Stomach (tissue), 4 donors: ENCODE measurements around the gene HLA-DOB.

Source experiments
- CTCF ChIP-seq, 7 experiments: fragments of 450-650 bp in 4 of 7; fragments of 200-600 bp in 3 of 7; sonication (generic) in 3 of 7; IDR thresholded peaks; one replicate each; pipeline ENCODE4 v1.5.1; 2016 to 2019; ENCODE audit warnings: antibody characterized with exemption in 7 of 7, control low read depth in 2 of 7, mild to moderate bottlenecking in 1 of 7
- POLR2A ChIP-seq, 4 donors: fragments of 450-650 bp; IDR thresholded peaks; one replicate each; pipeline ENCODE4 v1.6.1; 2016; ENCODE audit warnings: antibody characterized with exemption in 4 of 4, control low read depth in 2 of 4, mild to moderate bottlenecking in 1 of 4, moderate library complexity in 1 of 4
- POLR2AphosphoS5 ChIP-seq, 3 donors: sonication (generic); formaldehyde crosslinking; IDR thresholded peaks; one replicate each; pipeline ENCODE4 v1.6.1; 2016; ENCODE audit warnings: antibody characterized with exemption in 3 of 3

GRCh38 chr6:32816746-32817204 lies at the start of gene HLA-DOB:
- no peak for TF ChIP-seq POLR2A (IDR thresholded peaks at IDR 0.05)
- TF ChIP-seq CTCF (IDR thresholded peaks at IDR 0.05) = no peak
- no peak for TF ChIP-seq POLR2AphosphoS5 (IDR thresholded peaks at IDR 0.05)
